Measurements from ENCODE around the gene PCDHA9. TPM values are rescaled to one million over a fixed set of nuclear protein-coding genes. Genes with fewer than 3 reads are reported as not detected.
"Not testable (repeated sequence)": the region's sequence is repeated elsewhere in the genome, so short reads cannot be mapped to it uniquely, and the experiment has no call there.

Gene PCDHA9
- total and polyA plus RNA-seq, 10 of the 15 experiments (the other 5 are each of a cell fraction or from before 2014, with no cell fraction given): 0.01 to 0.06 (median 0.03) TPM; not detected in 7

DNA sequence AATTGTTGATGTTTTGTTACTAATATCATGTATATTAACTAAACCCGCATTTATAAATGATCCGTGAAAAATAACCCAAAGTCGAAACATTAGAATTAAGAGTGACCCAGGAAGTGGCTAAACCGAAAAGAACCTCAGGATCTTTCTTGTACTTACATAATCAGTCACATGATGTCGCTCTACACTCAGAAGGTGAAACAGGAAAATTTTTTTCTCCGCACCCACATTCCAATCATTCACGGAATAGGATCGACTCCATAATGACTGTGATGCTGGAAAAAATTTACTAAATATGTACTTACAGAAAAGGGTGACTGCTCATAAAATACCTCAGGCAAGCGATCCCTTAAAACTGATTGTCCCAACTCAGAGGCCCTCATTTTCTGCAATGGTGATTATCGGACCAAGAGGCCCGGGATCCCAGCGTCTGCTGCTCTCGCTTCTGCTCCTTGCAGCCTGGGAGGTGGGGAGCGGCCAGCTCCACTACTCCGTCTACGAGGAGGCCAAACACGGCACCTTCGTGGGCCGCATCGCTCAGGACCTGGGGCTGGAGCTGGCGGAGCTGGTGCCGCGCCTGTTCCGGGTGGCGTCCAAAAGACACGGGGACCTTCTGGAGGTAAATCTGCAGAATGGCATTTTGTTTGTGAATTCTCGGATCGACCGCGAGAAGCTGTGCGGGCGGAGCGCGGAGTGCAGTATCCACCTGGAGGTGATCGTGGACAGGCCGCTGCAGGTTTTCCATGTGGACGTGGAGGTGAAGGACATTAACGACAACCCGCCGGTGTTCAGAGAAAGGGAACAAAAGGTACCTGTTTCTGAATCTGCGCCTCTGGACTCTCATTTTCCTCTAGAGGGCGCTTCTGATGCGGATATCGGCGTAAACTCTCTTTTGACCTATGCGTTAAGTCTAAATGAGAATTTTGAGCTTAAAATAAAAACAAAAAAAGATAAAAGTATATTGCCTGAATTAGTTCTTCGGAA is 27.2 kb downstream of the PCDHA9 start, which contains the start of gene PCDHA12:
PCDHA12 (plus strand) TSS at position 224 of the 981 bp plus-strand sequence; CDS start at position 389, 165 bp downstream.
- no peaks in the 10 kb centered on the region for H3K4me1 ChIP-seq (ENCODE audit: control insufficient read depth, insufficient read depth, low read length)
- no peak for ATAC-seq
- POLR2A ChIA-PET: no interaction called here
- no peaks in the 10 kb centered on the region; the same call in 2 of the 3 replicates for H3K9me3 ChIP-seq (replicated peaks; ENCODE audit: control insufficient read depth, insufficient read depth, low read length)
- 58% methylated on average over 45 of the region's 47 CpGs for WGBS (ENCODE audit: insufficient coverage, insufficient replicate concordance, low lambda C conversion rate, missing lambda C conversion rate)
- no peak within 1 kb of the TSS for H3K4me3 ChIP-seq
- CTCF ChIA-PET: no interaction called here
- SMC1A ChIA-PET (ENCODE audit: uncharacterized antibody, unreplicated experiment): no interaction called here
- TF ChIP-seq NBN (IDR thresholded peaks at IDR 0.05) (no peak), NR2C2 (IDR thresholded peaks at IDR 0.05; ENCODE audit: borderline replicate concordance, control insufficient read depth, insufficient read length, low read depth) (no peak), ZNF384 (IDR thresholded peaks at IDR 0.05; ENCODE audit: borderline replicate concordance, low read depth, low read length) (no peak), ZZZ3 (IDR thresholded peaks at IDR 0.05; ENCODE audit: control insufficient read depth, insufficient read length, low read depth) (no peak), TCF7 (IDR thresholded peaks at IDR 0.05; ENCODE audit: borderline replicate concordance) (no peak), ZSCAN29 (IDR thresholded peaks at IDR 0.05) (no peak), FOXK2 (IDR thresholded peaks at IDR 0.05) (no peak), SMAD5 (IDR thresholded peaks at IDR 0.05; ENCODE audit: low read depth) (no peak), MEF2B (IDR thresholded peaks at IDR 0.05; ENCODE audit: partially characterized antibody, poor library complexity, severe bottlenecking) (no peak), IKZF1 (conservative IDR thresholded peaks at IDR 0.05) (no peak), MTA2 (IDR thresholded peaks at IDR 0.05; ENCODE audit: low read depth) (no peak), SUZ12 (IDR thresholded peaks at IDR 0.05; ENCODE audit: unreplicated experiment) (no peak)
- TF ChIP-seq, protein P1, sequence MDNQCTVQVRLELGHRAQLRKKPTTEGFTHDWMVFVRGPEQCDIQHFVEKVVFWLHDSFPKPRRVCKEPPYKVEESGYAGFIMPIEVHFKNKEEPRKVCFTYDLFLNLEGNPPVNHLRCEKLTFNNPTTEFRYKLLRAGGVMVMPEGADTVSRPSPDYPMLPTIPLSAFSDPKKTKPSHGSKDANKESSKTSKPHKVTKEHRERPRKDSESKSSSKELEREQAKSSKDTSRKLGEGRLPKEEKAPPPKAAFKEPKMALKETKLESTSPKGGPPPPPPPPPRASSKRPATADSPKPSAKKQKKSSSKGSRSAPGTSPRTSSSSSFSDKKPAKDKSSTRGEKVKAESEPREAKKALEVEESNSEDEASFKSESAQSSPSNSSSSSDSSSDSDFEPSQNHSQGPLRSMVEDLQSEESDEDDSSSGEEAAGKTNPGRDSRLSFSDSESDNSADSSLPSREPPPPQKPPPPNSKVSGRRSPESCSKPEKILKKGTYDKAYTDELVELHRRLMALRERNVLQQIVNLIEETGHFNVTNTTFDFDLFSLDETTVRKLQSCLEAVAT (IDR thresholded peaks at IDR 0.05): no peak
- H3K27ac ChIP-seq (ENCODE audit: control insufficient read depth, insufficient read depth): no peak within 1 kb of the TSS
- H3K79me2 ChIP-seq (ENCODE audit: control insufficient read depth, insufficient read depth, low read length): no peaks in the 10 kb centered on the region
- no TSS peak for BruUV-seq (replicated peaks)
- no peak within 1 kb of the TSS for H3K4me2 ChIP-seq (ENCODE audit: control insufficient read depth, insufficient read depth)
- no peak for FAIRE-seq
- no peaks in the 10 kb centered on the region for H4K20me1 ChIP-seq (ENCODE audit: control insufficient read depth, insufficient read depth)
- in situ Hi-C loops (cut with MboI) (no loop called here), intact Hi-C loops (cut with micrococcal nuclease; ENCODE audit: unreplicated experiment) (no loop called here)
- H3K36me3 ChIP-seq (ENCODE audit: control insufficient read depth in 2 of 2, insufficient read depth in 2 of 2, low read length in 1 of 2): no peaks in the 10 kb centered on the region
- no peaks in the 10 kb centered on the region for H3K27me3 ChIP-seq (replicated peaks in 1 of 2; ENCODE audit: control insufficient read depth in 2 of 2, insufficient read depth in 2 of 2, low read length in 1 of 2)
- H3K9ac ChIP-seq (ENCODE audit: control insufficient read depth, insufficient read depth, low read length): no peak within 1 kb of the TSS
- no peak for DNase-seq (ENCODE audit: low read depth, low spot score)
- no peak within 1 kb of the TSS for H2AFZ ChIP-seq (ENCODE audit: control insufficient read depth, low read depth, low read length)
- RAD21 ChIA-PET (ENCODE audit: unreplicated experiment): no interaction called here

GRCh38 chr5:140876541-140877261 is 28.5 kb downstream of the PCDHA9 start:
- BruUV-seq (replicated peaks); POLR2A ChIA-PET; FAIRE-seq; H3K9ac ChIP-seq (ENCODE audit: control insufficient read depth, insufficient read depth, low read length); H3K9me3 ChIP-seq (replicated peaks; ENCODE audit: control insufficient read depth, insufficient read depth, low read length); H3K4me3 ChIP-seq; H3K27ac ChIP-seq (ENCODE audit: control insufficient read depth, insufficient read depth); H3K4me1 ChIP-seq (ENCODE audit: control insufficient read depth, insufficient read depth, low read length); RAD21 ChIA-PET (ENCODE audit: unreplicated experiment); SMC1A ChIA-PET (ENCODE audit: uncharacterized antibody, unreplicated experiment); ATAC-seq; CTCF ChIA-PET; intact Hi-C loops (cut with micrococcal nuclease; ENCODE audit: unreplicated experiment); H3K27me3 ChIP-seq (replicated peaks in 1 of 2; ENCODE audit: control insufficient read depth in 2 of 2, insufficient read depth in 2 of 2, low read length in 1 of 2); H4K20me1 ChIP-seq (ENCODE audit: control insufficient read depth, insufficient read depth); in situ Hi-C loops (cut with MboI); H2AFZ ChIP-seq (ENCODE audit: control insufficient read depth, low read depth, low read length); H3K36me3 ChIP-seq (ENCODE audit: control insufficient read depth in 2 of 2, insufficient read depth in 2 of 2, low read length in 1 of 2); H3K79me2 ChIP-seq (ENCODE audit: control insufficient read depth, insufficient read depth, low read length); DNase-seq (ENCODE audit: low read depth, low spot score); H3K4me2 ChIP-seq (ENCODE audit: control insufficient read depth, insufficient read depth): not testable (repeated sequence)
- WGBS (ENCODE audit: insufficient coverage, insufficient replicate concordance, low lambda C conversion rate, missing lambda C conversion rate): 84% methylated on average over 41 of the region's 80 CpGs

All from GM12878 (cell line).